ENCODE data around the gene POU6F2. TPM values are rescaled to one million over a fixed set of nuclear protein-coding genes. Genes with fewer than 3 reads are reported as not detected.

POU6F2 gene
- total and polyA plus RNA-seq, 9 of the 15 experiments (the other 6 are each of a cell fraction or from before 2014, with no cell fraction given), result 0.29 to 1.5 (median 0.96) TPM

DNA sequence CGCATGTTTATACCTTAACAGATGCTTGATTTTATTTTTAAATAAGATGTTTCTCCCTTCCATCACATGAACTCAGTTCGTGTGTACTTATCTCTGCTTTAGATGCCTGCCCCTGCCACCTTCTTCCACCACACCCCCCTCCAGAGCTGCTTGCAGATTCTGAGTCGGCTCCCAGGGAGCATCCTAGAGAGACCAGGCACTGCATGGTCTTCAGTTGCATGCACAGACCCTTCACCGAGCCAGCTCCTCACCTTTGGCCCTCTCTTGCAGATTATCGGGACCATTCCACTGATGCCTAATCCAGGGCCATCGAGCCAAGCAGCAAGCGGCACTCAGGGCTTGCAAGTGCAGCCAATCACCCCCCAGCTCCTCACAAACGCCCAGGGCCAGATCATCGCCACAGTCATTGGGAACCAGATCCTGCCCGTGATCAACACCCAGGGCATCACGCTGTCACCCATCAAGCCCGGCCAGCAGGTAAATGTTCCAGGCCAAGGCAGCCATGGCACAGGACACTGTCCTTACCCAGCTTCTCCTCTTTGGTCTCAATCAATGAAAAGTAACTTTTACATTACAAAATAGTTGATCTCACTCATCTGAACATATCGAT lies 455.2 kb downstream of the POU6F2 start:
- Histone ChIP-seq H3K27me3 (ENCODE audit: control insufficient read depth in 2 of 2, insufficient read depth in 2 of 2, low read length in 2 of 2) (peaks cover 8 to 20% of the 10 kb centered on the region in 2 experiments; a peak in 3 of 5 replicates), H3K9ac (ENCODE audit: insufficient read depth in 1 of 2, low read depth in 2 of 2, low read length in 2 of 2) (no peak overlapping the region), H3K4me2 (ENCODE audit: insufficient read depth, low read length) (no peak overlapping the region), H3K9me3 (replicated peaks; ENCODE audit: control insufficient read depth, insufficient read depth, low read depth, low read length) (no peaks in the 10 kb centered on the region), H2AFZ (ENCODE audit: low read depth, low read length) (no peak overlapping the region), H3K36me3 (ENCODE audit: control insufficient read depth, insufficient read depth, low read length) (no peaks in the 10 kb centered on the region), H3K79me2 (ENCODE audit: control insufficient read depth, insufficient read depth, low read length) (no peaks in the 10 kb centered on the region), H3K4me1 (replicated peaks in 1 of 2; ENCODE audit: control insufficient read depth in 2 of 2, insufficient read depth in 2 of 2, low read length in 2 of 2) (no peaks in the 10 kb centered on the region), H3K4me3 (no peak overlapping the region), H4K20me1 (replicated peaks; ENCODE audit: control insufficient read depth, insufficient read depth, low read length) (no peaks in the 10 kb centered on the region), H3K27ac (ENCODE audit: extremely low read depth, low read depth, low read length) (no peak overlapping the region), H3K9me1 (ENCODE audit: control insufficient read depth, insufficient read depth, low read length) (no peaks in the 10 kb centered on the region)
- intact Hi-C loops (cut with micrococcal nuclease), result no loop called here
- BruUV-seq (replicated peaks), result no TSS peak
- ChIA-PET CTCF (ENCODE audit: low intra/inter-chr PET ratio) (no interaction called here), POLR2A (interaction anchor here (1.0 kb wide), 1 partner anchor 12 kb away, joined by 4 read pairs; no protein-coding TSS in a partner anchor)
- FAIRE-seq (no peak), DNase-seq (ENCODE audit: extremely low read depth in 1 of 4, low spot score in 3 of 4) (no peak), ATAC-seq (no peak)
- in situ Hi-C loops (cut with MboI), result no loop called here
- 0% methylated on average over 11 of the region's 13 CpGs for WGBS (ENCODE audit: insufficient coverage, low coverage, missing lambda C conversion rate)
- no peak for TF ChIP-seq ZNF184 (CRISPR knock-in tag; IDR thresholded peaks at IDR 0.05)
- no peak for TF ChIP-seq ZNF639 (CRISPR knock-in tag; conservative IDR thresholded peaks at IDR 0.05 in 1 of 2, IDR thresholded peaks at IDR 0.05 in 1 of 2)
- no peak for TF ChIP-seq HNRNPL (IDR thresholded peaks at IDR 0.05; ENCODE audit: low read depth, low read length)
- TF ChIP-seq ZNF282 (CRISPR knock-in tag; IDR thresholded peaks at IDR 0.05), result no peak
- TF ChIP-seq ZNF41 (CRISPR knock-in tag; conservative IDR thresholded peaks at IDR 0.05), result no peak
- no peak for TF ChIP-seq ZNF143 (CRISPR knock-in tag; IDR thresholded peaks at IDR 0.05)
- TF ChIP-seq, protein P1, sequence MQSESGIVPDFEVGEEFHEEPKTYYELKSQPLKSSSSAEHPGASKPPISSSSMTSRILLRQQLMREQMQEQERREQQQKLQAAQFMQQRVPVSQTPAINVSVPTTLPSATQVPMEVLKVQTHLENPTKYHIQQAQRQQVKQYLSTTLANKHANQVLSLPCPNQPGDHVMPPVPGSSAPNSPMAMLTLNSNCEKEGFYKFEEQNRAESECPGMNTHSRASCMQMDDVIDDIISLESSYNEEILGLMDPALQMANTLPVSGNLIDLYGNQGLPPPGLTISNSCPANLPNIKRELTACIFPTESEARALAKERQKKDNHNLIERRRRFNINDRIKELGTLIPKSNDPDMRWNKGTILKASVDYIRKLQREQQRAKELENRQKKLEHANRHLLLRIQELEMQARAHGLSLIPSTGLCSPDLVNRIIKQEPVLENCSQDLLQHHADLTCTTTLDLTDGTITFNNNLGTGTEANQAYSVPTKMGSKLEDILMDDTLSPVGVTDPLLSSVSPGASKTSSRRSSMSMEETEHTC (IDR thresholded peaks at IDR 0.05), result no peak
- no peak for TF ChIP-seq FOXK2 (conservative IDR thresholded peaks at IDR 0.05 in 1 of 2, IDR thresholded peaks at IDR 0.05 in 1 of 2; ENCODE audit: low read depth in 2 of 2)
- TF ChIP-seq, protein P2, sequence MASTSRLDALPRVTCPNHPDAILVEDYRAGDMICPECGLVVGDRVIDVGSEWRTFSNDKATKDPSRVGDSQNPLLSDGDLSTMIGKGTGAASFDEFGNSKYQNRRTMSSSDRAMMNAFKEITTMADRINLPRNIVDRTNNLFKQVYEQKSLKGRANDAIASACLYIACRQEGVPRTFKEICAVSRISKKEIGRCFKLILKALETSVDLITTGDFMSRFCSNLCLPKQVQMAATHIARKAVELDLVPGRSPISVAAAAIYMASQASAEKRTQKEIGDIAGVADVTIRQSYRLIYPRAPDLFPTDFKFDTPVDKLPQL (IDR thresholded peaks at IDR 0.05; ENCODE audit: extremely low read depth, insufficient read length), result no peak
- TF ChIP-seq STAT5A (IDR thresholded peaks at IDR 0.05; ENCODE audit: borderline replicate concordance, low read length), result no peak
- no peak for TF ChIP-seq ZNF280A (IDR thresholded peaks at IDR 0.05; ENCODE audit: low read depth, partially characterized antibody)
- TF ChIP-seq MIER1 (IDR thresholded peaks at IDR 0.05; ENCODE audit: low read depth), result no peak
- TF ChIP-seq ZNF589 (CRISPR knock-in tag; IDR thresholded peaks at IDR 0.05; ENCODE audit: low read depth), result no peak
- TF ChIP-seq RBM14 (IDR thresholded peaks at IDR 0.05; ENCODE audit: borderline replicate concordance, insufficient read depth, low read depth, low read length), result no peak
- no peak for TF ChIP-seq ATF1 (CRISPR knock-in tag; IDR thresholded peaks at IDR 0.05)
- TF ChIP-seq ATF1 (tag; IDR thresholded peaks at IDR 0.05), result no peak
